BLaER1 (cell line): ENCODE results near the gene OPN5.
"Not testable (repeated sequence)": the region's sequence is repeated elsewhere in the genome, so short reads cannot be mapped to it uniquely, and the experiment has no call there.

Experiments
- H3K27ac ChIP-seq: shearing (Covaris generic); formaldehyde crosslinking; 2 replicates; pipeline ENCODE4 v1.8.1; 2022
- H3K27me3 ChIP-seq: shearing (Covaris generic); formaldehyde crosslinking; 2 replicates; pipeline ENCODE4 v1.8.1; 2022
- H3K36me3 ChIP-seq: shearing (Covaris generic); formaldehyde crosslinking; 2 replicates; pipeline ENCODE4 v1.8.1; 2022
- H3K4me1 ChIP-seq: shearing (Covaris generic); formaldehyde crosslinking; 2 replicates; pipeline ENCODE4 v1.8.1; 2022
- H3K4me2 ChIP-seq: shearing (Covaris generic); formaldehyde crosslinking; 2 replicates; pipeline ENCODE4 v1.8.1; 2022
- H3K4me3 ChIP-seq: shearing (Covaris generic); formaldehyde crosslinking; 2 replicates; pipeline ENCODE4 v1.8.1; 2022
- H3K9ac ChIP-seq: shearing (Covaris generic); formaldehyde crosslinking; 2 replicates; pipeline ENCODE4 v1.8.1; 2022
- H3K9me3 ChIP-seq: shearing (Covaris generic); formaldehyde crosslinking; 2 replicates; pipeline ENCODE4 v1.8.1; 2022
- H4K20me1 ChIP-seq: shearing (Covaris generic); formaldehyde crosslinking; 2 replicates; pipeline ENCODE4 v1.8.1; 2022
- Cebpa-rat ChIP-seq: shearing (Covaris generic); IDR thresholded peaks from 2 replicates; pipeline ENCODE4 v1.8.1; 2022

Gene OPN5

GRCh38 chr6:47781732-47782131 lies at the start of gene OPN5:
Gene OPN5 (plus strand): TSS chr6:47782032. CDS start chr6:47782067, 35 bp downstream.
- Histone ChIP-seq H3K4me3 (no peak within 1 kb of the TSS), H4K20me1 (no peaks in the 10 kb centered on the region), H3K4me1 (no peaks in the 10 kb centered on the region; the same call in 1 of the 2 replicates), H3K9me3 (no peaks in the 10 kb centered on the region), H3K36me3 (no peaks in the 10 kb centered on the region), H3K9ac (no peak within 1 kb of the TSS), H3K4me2 (no peak within 1 kb of the TSS), H3K27ac (no peak within 1 kb of the TSS), H3K27me3 (no peaks in the 10 kb centered on the region)
- no peak for TF ChIP-seq Cebpa-rat

- H3K27ac ChIP-seq, result no peak overlapping the region
- H3K27me3 ChIP-seq, result no peaks in the 10 kb centered on the region
- H3K4me2 ChIP-seq, result no peak overlapping the region
- H3K4me1 ChIP-seq, result no peaks in the 10 kb centered on the region
- H3K4me3 ChIP-seq, result no peak overlapping the region
- no peak overlapping the region for H3K9ac ChIP-seq
- no peaks in the 10 kb centered on the region for H3K9me3 ChIP-seq
- TF ChIP-seq Cebpa-rat, result no peak
- no peaks in the 10 kb centered on the region for H3K36me3 ChIP-seq
- H4K20me1 ChIP-seq, result no peaks in the 10 kb centered on the region
Observed at GRCh38 chr6:47733879-47734558, 47.8 kb upstream of the OPN5 start.

GRCh38 chr6:47734831-47735481 lies 46.9 kb upstream of the OPN5 start:
- Histone ChIP-seq H4K20me1 (no peaks in the 10 kb centered on the region), H3K27me3 (no peaks in the 10 kb centered on the region), H3K9me3 (no peaks in the 10 kb centered on the region), H3K36me3 (no peaks in the 10 kb centered on the region), H3K9ac (no peak overlapping the region), H3K4me1 (no peaks in the 10 kb centered on the region), H3K27ac (no peak overlapping the region), H3K4me3 (no peak overlapping the region), H3K4me2 (no peak overlapping the region)
- TF ChIP-seq Cebpa-rat, result no peak

GRCh38 chr6:47736083-47736700 lies 45.6 kb upstream of the OPN5 start:
- Histone ChIP-seq H3K4me3 (no peak overlapping the region), H3K4me1 (no peaks in the 10 kb centered on the region), H3K4me2 (no peak overlapping the region), H3K36me3 (no peaks in the 10 kb centered on the region), H3K27ac (no peak overlapping the region), H4K20me1 (no peaks in the 10 kb centered on the region), H3K9ac (no peak overlapping the region), H3K9me3 (no peaks in the 10 kb centered on the region), H3K27me3 (no peaks in the 10 kb centered on the region)
- TF ChIP-seq Cebpa-rat, result no peak

GRCh38 chr6:47737406-47737805 lies 44.4 kb upstream of the OPN5 start:
- Histone ChIP-seq H3K9ac (no peak overlapping the region), H4K20me1 (no peaks in the 10 kb centered on the region), H3K27ac (no peak overlapping the region), H3K27me3 (no peaks in the 10 kb centered on the region), H3K4me2 (no peak overlapping the region), H3K9me3 (no peaks in the 10 kb centered on the region), H3K4me1 (no peaks in the 10 kb centered on the region), H3K4me3 (no peak overlapping the region), H3K36me3 (no peaks in the 10 kb centered on the region)
- no peak for TF ChIP-seq Cebpa-rat

GRCh38 chr6:47740714-47741113 lies 41.1 kb upstream of the OPN5 start:
- Histone ChIP-seq H3K27ac (no peak overlapping the region), H3K4me2 (no peak overlapping the region)
- no peak for TF ChIP-seq Cebpa-rat

GRCh38 chr6:47741807-47742206 lies 40.0 kb upstream of the OPN5 start:
- no peaks in the 10 kb centered on the region for H3K27me3 ChIP-seq
- no peak overlapping the region for H3K4me3 ChIP-seq
- no peak overlapping the region for H3K27ac ChIP-seq
- no peak overlapping the region for H3K4me2 ChIP-seq
- no peaks in the 10 kb centered on the region for H3K9me3 ChIP-seq
- no peaks in the 10 kb centered on the region for H3K4me1 ChIP-seq
- H3K9ac ChIP-seq, result no peak overlapping the region
- H3K36me3 ChIP-seq, result no peaks in the 10 kb centered on the region
- H4K20me1 ChIP-seq, result no peaks in the 10 kb centered on the region
- no peak for TF ChIP-seq Cebpa-rat

More at GRCh38 chr6:47740714-47741113, 41.1 kb upstream of the OPN5 start:
- no peaks in the 10 kb centered on the region for H3K36me3 ChIP-seq
- no peaks in the 10 kb centered on the region for H3K27me3 ChIP-seq
- H3K4me1 ChIP-seq, result no peaks in the 10 kb centered on the region
- no peaks in the 10 kb centered on the region for H4K20me1 ChIP-seq
- no peak overlapping the region for H3K9ac ChIP-seq
- H3K4me3 ChIP-seq, result no peak overlapping the region
- no peaks in the 10 kb centered on the region for H3K9me3 ChIP-seq

- Histone ChIP-seq H3K4me1 (no peaks in the 10 kb centered on the region), H3K27ac (no peak overlapping the region), H3K27me3 (no peaks in the 10 kb centered on the region), H3K9me3 (no peaks in the 10 kb centered on the region), H3K9ac (no peak overlapping the region), H3K36me3 (no peaks in the 10 kb centered on the region), H4K20me1 (no peaks in the 10 kb centered on the region), H3K4me2 (no peak overlapping the region), H3K4me3 (no peak overlapping the region)
- no peak for TF ChIP-seq Cebpa-rat
Observed at GRCh38 chr6:47743744-47744143, 38.1 kb upstream of the OPN5 start.

GRCh38 chr6:47745269-47745668 lies 36.6 kb upstream of the OPN5 start:
- not testable (repeated sequence) for H3K9ac ChIP-seq, H3K4me1 ChIP-seq, H3K27me3 ChIP-seq, H3K27ac ChIP-seq, H3K9me3 ChIP-seq, H3K4me2 ChIP-seq, H3K36me3 ChIP-seq, H3K4me3 ChIP-seq, H4K20me1 ChIP-seq

- no peaks in the 10 kb centered on the region for H3K4me1 ChIP-seq
- TF ChIP-seq Cebpa-rat, result no peak
- no peaks in the 10 kb centered on the region for H4K20me1 ChIP-seq
- no peak overlapping the region for H3K4me2 ChIP-seq
- H3K9me3 ChIP-seq, result 0 out of 2 replicates have a peak, but pooled peaks cover 3% of the 10 kb centered on the region
- no peak overlapping the region for H3K27ac ChIP-seq
- no peaks in the 10 kb centered on the region for H3K36me3 ChIP-seq
- H3K27me3 ChIP-seq, result no peaks in the 10 kb centered on the region
- no peak overlapping the region for H3K9ac ChIP-seq
- H3K4me3 ChIP-seq, result no peak overlapping the region
Observed at GRCh38 chr6:47749757-47750156, 32.1 kb upstream of the OPN5 start.
